Activated T-helper 1 cell treated with anti-CD3 and anti-CD28 coated beads, Interleukin-12 subunit alpha, Interleukin-12 subunit beta, Interleukin-2, Interleukin-4 antibody, amounts not matched to agents 30 ng/mL and 10 ng/mL and 1 ng/mL, durations not matched to agents 14 hours and 24 hours and 36 hours (primary cell): ENCODE results near the gene CUL3. TPM values are rescaled to one million over a fixed set of nuclear protein-coding genes. Genes with fewer than 3 reads are reported as not detected.
"Not testable (repeated sequence)": the region's sequence is repeated elsewhere in the genome, so short reads cannot be mapped to it uniquely, and the experiment has no call there.

Source experiments
- DNase-seq: peaks from one replicate; pipeline ENCODE4 v3.0.0; 2021; ENCODE audit warnings: low spot score
- H3K27ac Mint-ChIP-seq: one replicate; pipeline ENCODE4 v1.8.0; 2021; ENCODE audit warnings: mild to moderate bottlenecking, mixed read lengths
- H3K27me3 Mint-ChIP-seq: one replicate; pipeline ENCODE4 v1.8.0; 2022; ENCODE audit warnings: mild to moderate bottlenecking, moderate library complexity, mixed read lengths; ENCODE audit not compliant: insufficient read depth
- H3K36me3 Mint-ChIP-seq: one replicate; pipeline ENCODE4 v1.8.0; 2021; ENCODE audit warnings: low read depth, mixed read lengths
- H3K4me1 Mint-ChIP-seq: one replicate; pipeline ENCODE4 v1.8.0; 2021; ENCODE audit warnings: low read depth, mixed read lengths
- H3K4me3 Mint-ChIP-seq: one replicate; pipeline ENCODE4 v1.8.0; 2021; ENCODE audit warnings: mild to moderate bottlenecking, moderate library complexity, mixed read lengths
- H3K9me3 Mint-ChIP-seq: one replicate; pipeline ENCODE4 v1.8.0; 2021; ENCODE audit warnings: mixed read lengths
- intact Hi-C: fragments of 100-400 bp; cut with micrococcal nuclease; formaldehyde crosslinking; loops from one replicate; pipeline ENCODE4 v1.15.1; 2024
- total RNA-seq: library from RNA; stranded (reverse); gene quantifications from 2 replicates; pipeline ENCODE4 v1.2.3, GENCODE V29; 2022

CUL3 gene
- total RNA-seq, 1 donor from 2014 or later: 97.1 TPM

- H3K4me3 Mint-ChIP-seq, H3K9me3 Mint-ChIP-seq, DNase-seq, H3K27me3 Mint-ChIP-seq, H3K27ac Mint-ChIP-seq, intact Hi-C loops: not testable (repeated sequence)
- Mint-ChIP-seq H3K36me3 (peaks cover 46% of the 10 kb centered on the region), H3K4me1 (peaks cover 31% of the 10 kb centered on the region)
These were observed 99.8 kb downstream of the CUL3 start for GRCh38 chr2:224485081-224486014.

GRCh38 chr2:224479826-224480225, 105.3 kb downstream of the CUL3 start:
- no peaks in the 10 kb centered on the region for H3K9me3 Mint-ChIP-seq
- H3K4me1 Mint-ChIP-seq: peaks cover 5% of the 10 kb centered on the region
- no peak overlapping the region for H3K4me3 Mint-ChIP-seq
- peaks cover 40% of the 10 kb centered on the region for H3K36me3 Mint-ChIP-seq
- H3K27ac Mint-ChIP-seq: no peak overlapping the region
- no peak for DNase-seq
- intact Hi-C loops: no loop called here
- H3K27me3 Mint-ChIP-seq: no peaks in the 10 kb centered on the region

GRCh38 chr2:224472827-224473226, 112.3 kb downstream of the CUL3 start:
- Mint-ChIP-seq H3K4me3 (no peak overlapping the region), H3K4me1 (no peaks in the 10 kb centered on the region), H3K27me3 (no peaks in the 10 kb centered on the region), H3K36me3 (peaks cover 27% of the 10 kb centered on the region), H3K9me3 (no peaks in the 10 kb centered on the region), H3K27ac (no peak overlapping the region)
- DNase-seq: no peak
- intact Hi-C loops: no loop called here

DNA sequence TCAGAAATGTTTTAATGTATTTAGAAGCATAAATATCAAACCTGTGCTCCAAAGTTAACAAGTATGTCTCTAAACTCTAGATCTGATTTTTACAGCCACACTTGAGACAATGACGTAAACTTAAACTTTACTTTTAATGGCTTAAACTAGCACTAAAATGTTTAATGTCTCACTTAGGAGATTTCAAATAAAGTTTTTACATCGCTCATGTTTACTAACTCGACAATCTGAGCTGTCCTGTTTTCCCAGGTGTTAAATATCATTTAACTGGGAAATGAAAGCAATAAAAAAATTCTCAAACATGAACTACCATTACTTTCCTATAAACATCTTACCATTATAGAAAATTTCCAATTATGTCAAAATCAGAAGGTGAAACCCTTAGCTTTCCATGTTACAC, 113.0 kb downstream of the CUL3 start:
- no peak overlapping the region for H3K4me3 Mint-ChIP-seq
- DNase-seq: no peak
- H3K36me3 Mint-ChIP-seq: peaks cover 21% of the 10 kb centered on the region
- H3K9me3 Mint-ChIP-seq: no peaks in the 10 kb centered on the region
- intact Hi-C loops: no loop called here
- no peaks in the 10 kb centered on the region for H3K27me3 Mint-ChIP-seq
- no peaks in the 10 kb centered on the region for H3K4me1 Mint-ChIP-seq
- no peak overlapping the region for H3K27ac Mint-ChIP-seq

DNA sequence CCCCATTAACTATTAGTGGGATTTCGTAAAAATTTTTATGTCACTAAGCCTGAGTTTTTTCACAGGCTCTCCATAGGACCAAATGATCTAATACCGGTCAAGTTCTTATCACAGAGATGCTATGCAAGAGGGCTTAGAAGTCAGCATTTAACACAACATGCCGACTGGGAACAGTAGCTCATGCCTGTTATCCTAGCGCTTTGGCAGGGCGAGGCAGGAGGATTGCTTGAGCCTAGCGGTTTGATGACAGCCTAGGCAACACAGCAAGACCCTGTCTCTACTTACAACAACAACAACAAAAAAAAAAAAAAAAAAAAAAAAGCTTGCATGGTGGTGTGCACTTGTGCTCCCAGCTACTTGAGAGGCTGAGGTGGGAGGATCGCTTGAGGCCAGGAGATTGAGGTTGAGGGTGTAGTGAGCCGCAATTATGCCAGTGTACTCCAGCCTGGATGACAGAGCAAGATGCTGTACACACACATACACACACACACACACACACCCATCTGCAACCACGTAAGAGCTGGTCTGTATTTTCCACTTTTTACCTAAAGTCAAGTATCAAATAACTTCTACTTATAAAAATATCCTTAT, 115.7 kb downstream of the CUL3 start:
- intact Hi-C loops: no loop called here
- no peak overlapping the region for H3K27ac Mint-ChIP-seq
- H3K27me3 Mint-ChIP-seq: peaks cover 3% of the 10 kb centered on the region
- H3K36me3 Mint-ChIP-seq: peaks cover 6% of the 10 kb centered on the region
- H3K9me3 Mint-ChIP-seq: peaks cover 4% of the 10 kb centered on the region
- H3K4me3 Mint-ChIP-seq: no peak overlapping the region
- DNase-seq: no peak
- no peaks in the 10 kb centered on the region for H3K4me1 Mint-ChIP-seq

DNA sequence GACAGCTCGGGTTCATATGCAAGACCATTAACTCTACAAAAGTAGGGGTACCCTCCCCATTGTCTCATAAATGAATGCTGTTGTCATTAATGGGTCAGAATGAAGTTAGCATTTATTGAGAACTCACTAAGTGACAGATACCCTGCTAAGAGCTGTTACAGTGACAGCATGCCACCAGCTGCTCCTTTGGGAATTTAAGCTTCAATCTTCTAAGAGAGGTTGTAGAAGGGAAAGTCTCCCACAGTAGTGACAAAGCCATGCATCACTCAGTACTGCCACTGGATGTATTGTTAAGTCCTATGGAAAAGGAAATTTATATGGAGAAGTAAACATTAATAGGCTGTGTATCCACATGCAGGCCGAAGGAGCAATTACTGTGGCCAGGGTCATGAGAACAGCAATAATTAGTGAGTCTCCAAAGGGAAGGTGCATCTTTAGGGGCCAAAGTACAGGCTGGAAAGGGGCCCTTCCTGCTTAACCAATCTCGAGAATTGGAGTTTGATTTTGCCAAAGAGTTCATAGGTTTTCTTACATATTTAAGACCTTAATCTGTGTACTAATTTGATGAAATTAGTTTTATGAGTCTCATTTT, 118.8 kb downstream of the CUL3 start:
- intact Hi-C loops: no loop called here
- H3K27me3 Mint-ChIP-seq: peaks cover 12% of the 10 kb centered on the region
- no peak for DNase-seq

DNA sequence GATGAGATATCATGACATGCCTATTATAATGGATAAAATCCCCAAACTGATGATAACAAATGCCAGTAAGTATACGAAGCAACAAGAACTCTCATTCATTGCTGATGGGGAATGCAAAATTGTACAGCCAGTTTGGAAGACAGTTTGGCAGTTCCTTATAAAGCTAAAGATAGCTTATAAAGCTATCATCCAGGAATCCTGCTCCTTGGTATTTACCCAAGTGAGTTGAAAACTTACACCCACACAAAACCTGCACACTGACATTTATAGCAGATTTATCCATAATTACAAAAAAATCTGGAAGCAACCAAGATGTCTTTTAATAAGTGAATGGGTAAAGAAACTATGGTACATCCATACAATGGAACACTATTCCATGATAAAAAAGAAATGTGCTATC, 123.8 kb downstream of the CUL3 start:
- Mint-ChIP-seq H3K4me3 (no peak overlapping the region), H3K27me3 (peaks cover 21% of the 10 kb centered on the region), H3K4me1 (no peaks in the 10 kb centered on the region), H3K9me3 (peaks cover 14% of the 10 kb centered on the region), H3K36me3 (no peaks in the 10 kb centered on the region), H3K27ac (no peak overlapping the region)
- intact Hi-C loops: no loop called here
- DNase-seq: no peak

More for the DNA sequence above, 118.8 kb downstream of the CUL3 start:
- no peak overlapping the region for H3K27ac Mint-ChIP-seq
- no peak overlapping the region for H3K4me3 Mint-ChIP-seq
- no peaks in the 10 kb centered on the region for H3K36me3 Mint-ChIP-seq
- H3K4me1 Mint-ChIP-seq: no peaks in the 10 kb centered on the region
- peaks cover 14% of the 10 kb centered on the region for H3K9me3 Mint-ChIP-seq

- Mint-ChIP-seq H3K36me3 (no peaks in the 10 kb centered on the region), H3K27me3 (peaks cover 18% of the 10 kb centered on the region), H3K27ac (no peak overlapping the region), H3K9me3 (peaks cover 6% of the 10 kb centered on the region), H3K4me3 (no peak overlapping the region), H3K4me1 (no peaks in the 10 kb centered on the region)
- intact Hi-C loops: no loop called here
- DNase-seq: no peak
These were observed 127.6 kb downstream of the CUL3 start for GRCh38 chr2:224457408-224458096.

- Mint-ChIP-seq H3K9me3 (no peaks in the 10 kb centered on the region), H3K4me3 (no peak overlapping the region), H3K4me1 (no peaks in the 10 kb centered on the region), H3K36me3 (no peaks in the 10 kb centered on the region), H3K27me3 (peaks cover 22% of the 10 kb centered on the region), H3K27ac (no peak overlapping the region)
- intact Hi-C loops: no loop called here
- no peak for DNase-seq
These were observed 131.3 kb downstream of the CUL3 start for GRCh38 chr2:224453892-224454291.

GRCh38 chr2:224449212-224450147, 135.7 kb downstream of the CUL3 start:
- H3K4me3 Mint-ChIP-seq: no peak overlapping the region
- H3K9me3 Mint-ChIP-seq: no peaks in the 10 kb centered on the region
- H3K36me3 Mint-ChIP-seq: no peaks in the 10 kb centered on the region
- DNase-seq: no peak
- intact Hi-C loops: loop anchor here (1.0 to 5.0 kb wide), 3 partner anchors 92 to 477 kb away; no protein-coding TSS in a partner anchor
- no peak overlapping the region for H3K27ac Mint-ChIP-seq
- H3K4me1 Mint-ChIP-seq: no peaks in the 10 kb centered on the region
- H3K27me3 Mint-ChIP-seq: peaks cover 18% of the 10 kb centered on the region

DNA sequence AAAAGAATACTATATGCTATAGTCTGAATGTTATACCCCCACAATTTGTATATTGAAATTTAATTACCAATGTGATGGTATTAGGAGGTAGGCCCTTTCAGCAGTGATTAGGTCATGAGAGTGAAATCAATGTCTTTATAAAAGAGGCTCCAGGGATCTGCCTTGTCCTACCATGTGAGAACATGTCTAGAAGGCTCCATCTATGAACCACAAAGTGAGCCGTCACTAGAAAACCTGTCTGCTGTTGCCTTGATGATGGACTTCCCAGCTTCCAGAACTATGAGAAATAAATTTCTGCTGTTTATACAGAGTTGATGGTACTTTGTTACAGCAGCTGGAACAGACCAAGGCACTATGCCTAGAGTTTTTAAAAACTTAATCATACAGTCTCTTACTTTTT, 136.9 kb downstream of the CUL3 start:
- no peak for DNase-seq
- intact Hi-C loops: loop anchor here (5.0 kb wide), 2 partner anchors 204 to 476 kb away; no protein-coding TSS in a partner anchor
- H3K27me3 Mint-ChIP-seq: peaks cover 27% of the 10 kb centered on the region
- H3K36me3 Mint-ChIP-seq: no peaks in the 10 kb centered on the region
- H3K4me1 Mint-ChIP-seq: no peaks in the 10 kb centered on the region
- no peak overlapping the region for H3K27ac Mint-ChIP-seq
- no peaks in the 10 kb centered on the region for H3K9me3 Mint-ChIP-seq
- H3K4me3 Mint-ChIP-seq: no peak overlapping the region

DNA sequence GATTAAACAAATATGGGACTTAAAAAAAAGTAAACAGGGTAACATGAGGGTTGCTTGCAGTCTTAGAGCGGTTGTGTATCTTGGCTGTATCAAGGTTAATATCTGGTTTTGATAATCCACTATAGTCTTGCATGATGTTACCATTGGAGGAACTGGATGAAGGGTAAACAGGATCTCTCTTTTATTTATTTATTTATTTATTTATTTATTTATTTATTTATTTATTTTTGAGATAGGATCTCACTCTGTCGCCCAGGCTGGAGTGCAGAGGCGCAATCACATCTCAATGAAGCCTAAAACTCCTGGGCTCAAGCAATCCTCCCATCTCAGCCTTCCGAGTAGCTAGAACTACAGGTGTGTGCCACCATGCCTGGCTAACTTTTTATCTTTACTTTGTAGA, 140.4 kb downstream of the CUL3 start:
- Mint-ChIP-seq H3K9me3 (no peaks in the 10 kb centered on the region), H3K4me1 (peaks cover 4% of the 10 kb centered on the region), H3K36me3 (no peaks in the 10 kb centered on the region), H3K27me3 (peaks cover 46% of the 10 kb centered on the region), H3K27ac (no peak overlapping the region), H3K4me3 (no peak overlapping the region)
- DNase-seq: no peak
- intact Hi-C loops: loop anchor here (5.0 kb wide), 2 partner anchors 208 to 472 kb away; no protein-coding TSS in a partner anchor
